HG03139 (cell line): ENCODE data around the gene CD160.
"Not testable (repeated sequence)": the region's sequence is repeated elsewhere in the genome, so short reads cannot be mapped to it uniquely, and the experiment has no call there.

ENCODE experiments used
- ATAC-seq: cut with Tn5 transposase; IDR thresholded peaks from one replicate; pipeline ENCODE4 v1.9.1; 2021; ENCODE audit not compliant: unreplicated experiment

CD160 gene

GRCh38 chr1:145719230-145720079 is at the start of gene CD160:
CD160 (plus strand) TSS chr1:145719499; CDS start chr1:145728328, 8,829 bp downstream.
- ATAC-seq: no peak

- not testable (repeated sequence) for ATAC-seq
Observed at GRCh38 chr1:145670995-145671745, 48.1 kb upstream of the CD160 start.

GRCh38 chr1:145673217-145673616 is 46.1 kb upstream of the CD160 start:
- not testable (repeated sequence) for ATAC-seq

GRCh38 chr1:145684858-145685257 is 34.4 kb upstream of the CD160 start:
- ATAC-seq: not testable (repeated sequence)

- ATAC-seq: not testable (repeated sequence)
Observed at GRCh38 chr1:145686078-145686477, 33.2 kb upstream of the CD160 start.

GRCh38 chr1:145688328-145688727 is 31.0 kb upstream of the CD160 start:
- no peak for ATAC-seq

GRCh38 chr1:145688924-145689323 is 30.4 kb upstream of the CD160 start:
- ATAC-seq: no peak

GRCh38 chr1:145689922-145690321 is 29.4 kb upstream of the CD160 start:
- no peak for ATAC-seq

GRCh38 chr1:145690587-145691558 is 28.4 kb upstream of the CD160 start:
- peak; percentile 73 for ATAC-seq

GRCh38 chr1:145692785-145693443 is 26.4 kb upstream of the CD160 start:
- ATAC-seq: no peak

- ATAC-seq: no peak
Observed at GRCh38 chr1:145695821-145696629, 23.3 kb upstream of the CD160 start.

GRCh38 chr1:145696630-145696960 is 22.7 kb upstream of the CD160 start:
- ATAC-seq: no peak

GRCh38 chr1:145701306-145701862 is 17.9 kb upstream of the CD160 start:
- no peak for ATAC-seq

GRCh38 chr1:145702052-145702451 is 17.2 kb upstream of the CD160 start:
- ATAC-seq: no peak

GRCh38 chr1:145702826-145703225 is 16.5 kb upstream of the CD160 start:
- no peak for ATAC-seq

- ATAC-seq: no peak
Observed at GRCh38 chr1:145705622-145706021, 13.7 kb upstream of the CD160 start.

- ATAC-seq: no peak
Observed at GRCh38 chr1:145706086-145706664, 13.1 kb upstream of the CD160 start.

- ATAC-seq: no peak
Observed at GRCh38 chr1:145707183-145707867, 12.0 kb upstream of the CD160 start, which contains the start of gene PDZK1. PDZK1 (minus strand) TSS chr1:145707368; CDS start chr1:145688021, 19,347 bp downstream.
